Fibroblast of gingiva (primary cell): Measurements from ENCODE around the gene COL26A1.

Source experiments
- DNase-seq: peaks from one replicate; pipeline ENCODE4 v3.0.0-alpha.2; 2011; ENCODE audit warnings: low read depth

COL26A1 gene

DNA sequence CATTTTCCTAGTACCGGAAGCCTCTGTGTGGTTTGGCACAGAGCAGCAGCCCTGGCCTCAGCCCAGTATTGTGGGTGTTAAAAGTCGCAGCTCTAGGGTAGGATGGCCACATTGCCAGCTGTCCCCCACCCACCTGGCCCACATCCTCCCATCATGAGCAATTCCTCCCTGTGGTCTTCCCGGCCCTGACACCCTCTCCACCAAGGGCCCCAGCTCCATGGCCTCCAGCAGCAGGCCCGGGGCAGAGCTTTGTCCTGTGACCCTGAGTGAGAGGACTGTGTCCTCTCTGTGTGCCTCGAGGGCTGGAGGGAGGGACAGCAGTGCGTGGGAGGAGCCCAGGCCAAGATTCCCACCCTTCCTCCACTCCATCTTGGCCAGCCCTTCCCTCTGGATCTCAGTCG, 172.7 kb downstream of the COL26A1 start:
- DNase-seq, result no peak

DNA sequence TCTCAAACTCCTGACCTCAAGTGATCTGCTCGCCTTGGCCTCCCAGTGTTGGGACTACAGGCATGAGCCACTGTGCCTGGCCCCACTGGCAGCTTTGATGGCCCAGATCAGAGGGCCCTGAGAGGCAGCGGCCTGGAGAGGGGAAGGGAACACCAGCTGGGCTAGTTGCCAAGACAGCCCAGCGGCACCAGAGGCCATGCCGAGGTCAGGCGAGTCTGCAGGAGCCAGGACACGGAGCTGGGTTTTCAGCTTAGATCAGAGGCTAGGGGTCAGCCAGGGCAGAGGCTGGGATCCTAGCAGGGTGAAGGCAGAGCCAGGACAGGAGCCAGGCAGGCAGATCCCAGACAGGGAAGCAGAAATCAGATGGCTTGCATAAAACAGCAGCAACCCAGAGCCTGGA, 173.6 kb downstream of the COL26A1 start:
- no peak for DNase-seq

DNA sequence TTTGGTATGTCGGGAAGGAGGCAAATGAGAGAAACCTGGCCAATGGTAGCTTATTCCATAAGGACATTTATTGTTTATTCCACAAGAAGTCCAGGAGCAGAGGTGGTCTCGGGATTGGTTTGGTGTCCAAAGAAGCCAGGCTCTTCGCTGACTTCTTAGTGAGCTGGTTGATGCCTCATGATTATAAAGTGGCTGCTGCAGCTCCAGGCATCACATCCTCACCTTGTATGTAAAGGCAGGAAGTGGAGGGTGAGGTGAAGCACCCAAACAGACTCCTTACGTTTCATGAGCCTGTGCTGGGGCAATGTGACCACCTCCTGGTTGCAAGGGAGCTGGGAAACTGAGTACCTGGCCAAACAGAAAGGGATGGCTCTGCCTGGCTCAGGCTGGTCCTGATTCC, 174.0 kb downstream of the COL26A1 start:
- DNase-seq, result no peak

DNA sequence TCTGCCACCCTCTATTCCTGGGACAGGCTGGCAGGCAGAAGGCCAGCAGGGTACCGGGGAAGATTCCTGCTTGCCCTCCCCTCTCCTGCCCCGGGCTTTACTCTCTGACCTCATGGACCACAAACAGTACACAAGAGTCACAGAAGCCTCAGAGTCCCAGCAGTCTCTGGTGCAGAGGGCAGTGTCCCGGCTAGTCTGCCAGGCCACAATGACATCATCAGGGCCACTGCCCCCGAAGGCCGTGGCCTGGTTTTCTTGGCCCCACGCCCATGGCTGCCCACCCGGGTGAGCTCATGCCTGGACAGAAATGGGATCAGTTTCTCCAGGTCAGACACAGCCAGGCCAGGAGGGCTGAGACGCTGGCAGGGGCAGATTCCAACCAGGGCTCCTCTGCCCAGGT, 174.5 kb downstream of the COL26A1 start:
- peak; percentile 38 for DNase-seq

DNA sequence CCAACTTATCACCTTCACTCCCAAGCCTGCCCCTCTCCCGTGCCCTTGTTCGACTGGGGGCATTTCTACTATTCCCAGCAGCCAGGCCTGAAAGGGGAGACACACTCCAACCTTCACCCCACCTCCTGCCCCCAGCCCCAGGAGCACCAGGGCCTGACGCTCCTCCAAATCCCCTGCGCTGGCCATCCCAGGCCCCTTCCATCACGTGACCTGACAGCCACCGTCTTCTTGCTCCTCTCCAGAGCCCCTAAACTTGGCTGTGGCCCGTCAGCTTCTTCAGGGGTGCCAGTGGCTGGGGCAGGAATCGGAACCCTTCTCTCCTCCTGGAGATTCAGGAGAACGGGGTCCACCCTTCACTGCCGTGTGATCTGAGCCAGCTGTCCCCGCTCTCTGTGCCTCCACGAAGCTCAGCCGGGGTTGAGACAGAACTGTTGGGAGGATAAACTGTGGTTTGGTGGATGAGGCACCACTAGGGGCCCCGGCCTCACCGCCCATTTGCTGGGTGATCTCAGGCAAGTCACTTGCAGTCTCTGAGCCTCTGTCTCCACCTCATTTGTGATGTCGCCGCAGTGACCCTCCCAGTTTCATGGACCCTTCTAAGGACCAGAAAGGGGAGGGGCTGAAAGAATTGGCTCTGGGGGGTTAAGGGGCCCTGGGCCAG, 175.4 kb downstream of the COL26A1 start:
- DNase-seq, result no peak

DNA sequence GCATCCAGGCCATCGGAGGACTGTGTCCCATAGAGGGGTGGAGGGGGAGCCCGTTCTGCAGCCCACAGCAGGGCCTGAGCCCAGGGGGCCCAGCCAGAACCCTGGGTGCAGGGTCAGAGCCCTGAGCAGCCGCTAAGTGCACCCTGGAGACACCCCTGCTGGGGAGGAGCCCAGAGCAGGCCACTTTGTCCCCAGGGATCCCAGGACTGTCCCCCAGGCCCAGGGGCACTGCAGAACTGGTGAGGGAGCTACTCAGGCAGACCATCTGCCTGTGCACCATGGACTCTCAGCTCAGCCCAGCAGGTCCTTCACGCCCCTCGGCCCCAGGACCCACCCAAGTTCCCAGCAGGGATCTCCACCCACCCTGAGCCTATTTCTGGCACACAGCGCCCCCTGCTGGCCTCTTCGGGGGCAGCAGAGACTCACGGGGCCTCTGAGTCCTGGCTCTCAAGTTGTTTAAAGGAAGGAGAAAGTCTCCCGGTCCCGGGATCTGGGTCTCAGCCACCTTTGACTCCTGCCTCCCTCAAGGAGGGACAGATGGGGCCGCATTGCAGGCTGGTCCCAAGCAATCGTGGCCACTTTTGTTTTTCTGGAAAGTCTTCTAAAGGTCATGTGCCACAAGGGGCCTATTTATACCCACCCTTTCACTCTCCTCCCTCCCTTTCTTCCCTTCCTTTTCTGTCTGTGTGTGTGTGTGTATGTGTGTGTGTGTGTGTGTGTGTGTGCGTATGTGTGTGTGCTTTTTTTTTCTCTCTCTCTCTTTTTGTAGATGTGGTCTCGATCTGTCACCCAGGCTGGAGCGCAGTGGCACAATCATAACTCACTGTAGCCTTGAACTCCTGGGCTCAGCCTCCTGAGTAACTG, 176.2 kb downstream of the COL26A1 start:
- DNase-seq, result peak; percentile 16

DNA sequence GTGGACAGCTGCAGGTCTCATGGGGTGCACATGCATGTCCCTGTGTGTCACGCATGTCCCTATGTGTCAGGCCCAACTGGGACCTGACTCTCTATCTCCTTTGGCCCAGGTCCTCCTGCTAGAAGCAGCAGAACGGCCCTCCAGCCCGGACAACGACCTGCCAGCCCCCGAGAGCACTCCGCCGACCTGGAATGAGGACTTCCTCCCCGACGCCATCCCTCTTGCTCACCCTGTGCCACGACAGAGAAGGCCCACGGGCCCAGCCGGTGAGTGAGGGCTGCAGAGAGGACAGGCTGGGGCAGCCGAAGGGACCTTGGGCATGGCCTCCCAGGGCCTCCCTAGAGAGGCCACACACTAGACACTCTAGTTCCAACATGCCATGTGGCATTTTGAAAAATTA, 177.1 kb downstream of the COL26A1 start:
- no peak for DNase-seq

DNA sequence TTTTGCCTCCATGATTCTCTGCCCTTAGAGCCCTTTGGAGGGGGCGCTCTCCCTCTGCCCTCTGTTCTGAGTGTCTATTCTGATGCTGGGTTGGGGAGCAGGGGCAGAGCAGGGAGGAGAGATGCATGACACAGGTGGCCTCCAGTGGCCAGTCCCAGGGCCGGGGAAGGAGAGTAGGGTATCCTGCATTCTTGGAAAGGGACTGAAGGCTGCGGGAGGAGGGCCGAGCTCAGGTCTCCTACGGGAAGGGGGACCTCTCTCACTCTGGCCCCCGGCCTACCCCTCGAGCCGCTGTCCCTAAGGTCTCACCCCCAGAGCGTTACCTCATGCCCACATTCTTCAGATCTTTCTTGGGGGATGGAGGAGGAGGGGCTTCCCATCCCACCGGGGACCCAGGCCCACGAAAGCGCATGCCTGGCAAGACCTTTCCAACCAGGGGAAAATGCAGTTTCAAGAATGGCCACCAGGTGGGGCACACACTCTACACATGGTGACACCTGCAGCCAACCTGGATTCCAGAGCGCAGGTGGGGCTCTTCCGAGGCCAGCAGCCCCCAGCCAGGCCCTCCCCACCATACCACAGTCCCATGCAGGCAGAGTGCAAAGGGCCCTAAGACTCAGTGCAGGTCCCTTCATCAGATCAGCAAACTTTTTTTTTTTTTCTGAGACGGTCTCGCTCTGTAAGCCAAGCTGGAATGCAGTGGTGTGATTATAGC, 180.0 kb downstream of the COL26A1 start:
- DNase-seq, result no peak

DNA sequence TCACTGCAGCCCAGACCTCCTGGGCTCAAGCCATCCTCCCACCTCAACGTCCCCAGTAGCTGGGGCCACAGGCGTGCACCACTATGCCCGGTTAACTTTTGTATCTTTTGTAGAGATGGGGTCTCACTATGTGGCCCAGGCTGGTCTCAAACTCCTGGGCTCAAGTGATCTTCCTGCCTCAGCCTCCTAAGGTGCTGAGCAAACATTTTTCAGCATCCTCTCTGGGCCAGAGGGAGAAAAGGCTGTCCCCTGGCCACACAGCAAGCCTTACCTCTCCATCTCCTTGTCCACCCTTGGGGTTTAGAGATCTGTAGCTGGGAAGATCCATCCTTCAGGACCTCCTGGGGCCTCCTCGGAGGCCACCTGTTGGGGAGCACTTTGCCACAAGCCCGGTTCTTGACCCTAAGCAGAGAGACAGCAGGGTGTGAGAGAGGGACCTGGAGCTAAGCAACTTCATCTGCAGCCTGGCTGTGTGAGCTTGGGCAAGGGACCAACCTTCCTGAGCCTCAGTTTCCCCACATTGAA, 180.6 kb downstream of the COL26A1 start:
- no peak for DNase-seq

DNA sequence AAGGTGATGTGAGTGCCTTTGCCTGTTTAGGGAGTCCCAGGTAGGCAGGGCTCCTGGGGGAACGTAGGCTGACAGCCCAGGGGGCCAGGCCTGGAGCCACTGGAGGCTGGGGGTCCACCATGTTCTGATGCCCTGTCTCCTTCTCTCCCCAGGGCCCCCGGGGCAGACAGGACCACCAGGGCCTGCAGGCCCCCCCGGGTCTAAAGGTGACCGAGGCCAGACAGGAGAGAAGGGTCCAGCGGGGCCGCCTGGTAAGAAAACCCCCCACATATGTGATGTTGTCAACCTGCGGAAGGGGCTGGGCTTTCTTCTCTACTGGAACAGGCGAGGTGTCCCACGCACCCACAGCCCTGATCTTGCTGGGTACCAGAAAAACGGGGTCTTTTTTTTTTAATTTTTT, 181.2 kb downstream of the COL26A1 start:
- DNase-seq, result no peak

DNA sequence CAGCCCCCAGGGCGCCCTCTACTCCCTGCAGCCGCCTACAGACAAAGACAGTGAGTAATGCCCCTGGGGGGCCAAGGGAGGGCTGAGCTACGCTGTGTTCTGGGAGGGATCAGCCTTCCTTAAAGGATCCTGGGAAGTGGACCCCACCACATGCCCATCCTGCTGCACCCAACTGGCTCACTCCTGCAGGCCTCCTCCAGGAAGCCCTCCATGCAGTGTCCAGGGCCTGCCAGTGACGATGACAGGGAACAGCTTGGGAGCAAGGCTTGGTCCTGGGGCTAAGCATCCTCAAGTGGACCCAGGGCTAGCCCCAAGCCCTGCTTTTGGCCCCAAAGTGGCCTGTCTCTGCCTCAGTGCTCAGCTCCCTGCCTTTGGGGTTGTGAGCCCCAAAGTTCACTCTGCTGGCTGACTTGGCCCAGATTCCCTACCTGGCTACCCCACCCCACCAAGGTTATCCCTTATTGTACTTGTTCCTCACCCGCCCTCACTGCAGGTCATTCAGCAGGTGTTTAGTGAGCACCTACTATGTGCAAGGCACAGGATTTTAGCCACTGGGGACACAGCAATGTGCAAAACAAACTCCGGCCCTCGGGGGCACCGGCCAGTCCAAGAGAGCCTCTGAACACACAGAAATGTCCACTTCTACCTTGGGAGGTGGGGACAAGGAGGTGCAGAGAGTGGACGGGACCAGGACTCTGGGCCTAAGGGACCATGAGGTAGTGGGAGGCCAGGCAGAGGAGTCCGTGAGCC, 182.9 kb downstream of the COL26A1 start:
- DNase-seq, result no peak

DNA sequence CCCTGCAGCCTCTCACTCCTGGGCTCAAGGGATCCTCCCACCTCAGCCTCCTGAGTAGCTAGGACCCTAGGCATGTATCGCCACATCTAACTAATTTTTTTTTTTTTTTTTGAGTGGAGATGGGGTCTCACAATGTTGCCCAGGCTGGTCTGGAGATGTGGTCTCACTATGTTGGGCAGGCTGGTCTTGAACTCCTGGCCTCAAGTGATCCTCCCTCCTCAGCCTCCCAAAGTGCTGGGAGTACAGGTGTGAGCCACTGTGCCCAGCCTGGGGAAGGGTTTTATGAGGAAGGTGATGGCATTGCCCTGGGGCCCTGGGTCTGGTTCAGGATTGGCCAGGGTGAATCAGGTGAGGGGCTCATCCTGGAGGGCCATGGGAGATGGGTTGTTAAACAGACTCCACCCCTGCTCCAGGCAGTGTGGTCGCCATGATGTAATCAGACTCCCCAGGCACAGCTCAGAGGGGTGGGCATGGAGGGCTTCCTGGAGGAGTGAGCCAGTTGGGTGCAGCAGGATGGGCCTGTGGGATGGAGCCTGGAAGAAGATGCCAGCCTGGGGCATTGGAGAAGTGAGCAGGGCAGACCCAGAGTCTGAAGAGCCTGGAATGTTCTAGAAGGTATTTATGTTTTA, 183.7 kb downstream of the COL26A1 start:
- no peak for DNase-seq

DNA sequence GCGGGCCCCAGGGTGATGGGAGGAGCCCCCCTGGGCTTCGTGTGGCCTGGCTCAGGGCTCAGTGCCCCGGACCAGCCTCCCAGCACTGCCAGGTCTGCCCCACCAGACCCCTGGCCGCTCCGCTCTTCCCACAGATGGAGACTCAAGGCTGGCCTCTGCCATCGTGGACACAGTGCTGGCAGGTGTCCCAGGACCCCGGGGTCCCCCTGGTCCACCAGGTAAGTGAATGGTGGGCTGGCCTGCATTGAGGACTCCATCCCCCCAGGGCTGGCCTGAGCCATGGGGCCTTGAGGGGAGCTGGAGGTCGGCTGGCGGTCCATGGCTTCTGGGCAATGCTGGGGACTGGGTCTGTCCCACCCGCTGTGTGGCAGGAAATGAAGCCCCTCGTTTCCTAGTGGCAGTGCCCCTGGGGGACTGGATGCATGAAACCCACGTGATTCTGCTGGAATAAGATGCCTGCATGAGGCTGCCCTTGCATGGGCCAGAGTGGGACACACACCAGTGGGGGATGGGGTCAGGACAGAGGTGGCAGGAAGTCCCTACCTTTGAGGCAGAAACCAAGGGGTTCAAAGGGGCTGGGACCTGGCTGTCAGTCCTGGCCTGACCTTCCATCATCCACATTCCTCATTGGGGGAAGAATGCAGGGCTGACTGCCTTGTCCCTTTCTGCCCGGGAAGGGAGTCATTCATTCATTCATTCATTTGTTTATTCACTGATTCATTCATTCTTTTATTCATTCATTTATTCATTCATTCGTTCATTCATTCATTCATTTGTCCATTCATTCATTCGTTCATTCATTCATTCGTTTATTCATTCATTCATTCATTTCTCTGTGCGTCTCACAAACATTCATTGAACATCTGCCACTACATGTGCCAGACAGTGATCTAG, 184.6 kb downstream of the COL26A1 start:
- no peak for DNase-seq

DNA sequence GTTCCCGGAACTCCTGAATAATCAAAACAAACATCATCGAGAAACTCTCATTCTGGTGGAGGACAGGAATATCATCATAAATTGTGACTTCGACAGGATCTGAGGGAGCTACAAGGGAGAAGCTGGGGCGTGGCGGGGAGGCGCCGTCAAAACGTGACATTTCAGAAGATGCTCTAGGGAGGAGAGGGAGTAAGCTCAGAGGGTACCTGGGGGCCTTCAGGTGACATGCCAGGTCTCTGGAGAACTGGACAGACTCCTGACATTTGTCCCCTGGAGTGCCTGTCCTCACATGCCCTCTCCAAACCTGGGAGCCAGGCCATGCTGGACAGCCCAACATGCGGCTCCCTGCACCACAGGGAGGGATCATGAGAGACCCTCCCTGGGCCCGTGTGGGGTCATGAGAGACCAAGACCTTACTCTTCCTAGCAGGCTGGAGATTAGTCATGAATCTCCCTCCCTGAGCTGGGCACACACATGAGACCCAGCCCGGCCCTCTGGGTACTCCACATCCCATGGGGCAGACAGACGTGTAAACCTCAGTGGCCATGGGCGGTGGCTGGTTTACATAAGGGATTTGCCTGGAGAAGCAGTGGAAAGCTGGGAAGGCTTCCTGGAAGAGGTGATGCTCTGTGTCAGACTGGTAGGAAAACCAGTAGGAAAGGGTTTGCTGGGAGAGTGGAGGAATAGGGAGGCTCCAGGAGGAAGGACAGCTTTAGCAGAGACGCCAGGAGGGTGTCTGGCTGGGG, 185.4 kb downstream of the COL26A1 start:
- no peak for DNase-seq

DNA sequence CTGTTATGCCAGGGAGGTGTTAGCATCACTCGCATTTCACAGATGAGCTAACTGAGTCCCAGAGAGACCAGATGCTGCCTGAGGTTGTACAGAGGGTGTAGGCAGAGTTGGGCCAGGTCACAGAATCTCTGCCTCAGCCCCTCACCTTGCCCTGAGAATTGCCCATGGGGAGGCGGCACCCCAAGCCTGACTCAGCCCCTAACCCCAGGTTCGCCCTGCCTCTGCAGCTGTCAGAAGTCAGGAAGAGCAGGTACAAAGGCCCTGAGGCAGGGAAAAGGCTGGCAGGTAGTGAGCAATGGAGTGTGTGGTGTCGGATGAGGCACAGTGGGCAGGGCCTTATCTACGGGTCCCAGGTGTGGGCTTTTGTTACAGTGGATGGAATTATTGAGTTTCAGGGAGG, 187.1 kb downstream of the COL26A1 start:
- DNase-seq, result no peak

DNA sequence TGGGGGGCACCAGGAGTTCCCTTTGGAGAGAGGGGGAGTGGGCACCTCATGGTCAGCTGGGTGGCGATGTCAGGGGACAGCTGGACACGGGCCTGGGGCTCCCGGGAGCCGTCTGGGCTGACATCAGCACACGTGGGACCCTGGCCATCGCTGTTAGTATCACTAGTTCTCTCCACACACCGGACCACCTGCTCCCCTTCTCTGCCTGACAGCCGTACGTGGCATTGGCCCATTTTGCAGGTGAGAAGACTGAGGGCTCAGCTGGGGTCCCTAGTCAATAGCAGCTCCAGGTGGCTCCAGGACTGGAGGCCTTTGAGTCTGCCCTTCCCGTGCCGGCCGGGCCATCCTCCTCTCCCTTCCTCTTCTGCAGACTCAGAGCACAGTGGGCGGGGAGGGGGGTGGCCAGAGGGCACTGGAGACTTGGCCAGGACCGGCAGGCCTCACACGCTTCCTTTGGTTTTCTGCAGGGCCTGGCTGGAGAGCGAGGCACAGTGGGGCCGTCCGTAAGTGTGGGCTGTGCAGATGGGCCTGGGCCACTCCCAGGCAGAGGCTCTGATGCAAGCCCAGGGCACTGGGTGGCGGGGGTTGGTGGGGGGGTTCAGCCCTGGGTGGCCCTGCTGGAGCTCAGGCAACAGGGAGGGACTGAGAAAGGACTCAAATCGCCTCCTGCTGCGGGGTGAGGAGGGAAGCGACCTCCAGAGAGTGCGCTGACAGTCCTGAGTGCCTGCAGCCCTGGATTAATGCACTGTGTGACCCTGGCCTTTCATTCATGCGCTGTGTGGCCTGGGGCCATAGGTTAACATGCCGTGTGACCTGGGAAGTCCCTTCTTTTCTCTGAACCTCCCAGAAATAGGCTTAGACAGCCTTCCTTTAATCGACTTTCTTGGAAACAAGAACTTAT, 188.2 kb downstream of the COL26A1 start:
- DNase-seq, result peak; percentile 28

DNA sequence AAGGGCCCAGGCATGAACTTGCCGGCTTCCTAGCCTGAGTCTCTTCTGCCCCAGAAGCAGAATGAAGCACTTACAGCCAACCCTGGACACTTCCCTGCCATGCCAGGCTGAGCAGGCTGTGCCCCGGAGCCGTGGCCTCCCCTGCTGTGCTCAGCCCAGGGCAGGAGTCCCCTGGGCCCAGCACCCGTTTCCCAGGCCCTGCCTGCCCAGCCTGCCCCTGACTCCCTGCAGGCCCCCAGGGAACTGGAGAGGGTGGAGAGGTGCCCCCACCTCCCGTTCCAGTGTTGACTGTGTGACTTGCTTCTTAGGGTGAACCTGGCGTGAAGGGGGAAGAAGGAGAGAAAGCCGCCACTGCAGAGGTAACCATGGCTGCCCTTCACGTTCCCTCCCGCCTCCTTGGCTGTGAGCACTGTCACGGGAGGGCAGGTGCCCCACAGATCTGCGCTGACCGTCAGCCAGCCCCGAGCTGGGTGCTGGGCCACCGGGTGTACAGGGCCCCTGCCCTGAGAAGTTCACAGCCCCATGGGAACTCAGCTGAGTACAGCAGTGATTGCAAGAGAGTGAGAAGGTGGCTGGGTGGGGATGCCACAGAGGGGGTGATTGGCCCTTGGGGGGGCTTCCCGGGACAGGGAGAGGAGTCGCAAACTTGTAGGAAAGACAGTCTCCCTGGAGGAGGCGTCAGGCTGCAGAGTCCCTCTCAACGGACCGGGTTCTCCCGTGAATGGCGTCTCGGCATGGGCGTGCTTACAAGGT, 190.5 kb downstream of the COL26A1 start:
- no peak for DNase-seq
